ENCODE data around the gene VPS72. TPM values are rescaled to one million over a fixed set of nuclear protein-coding genes. Genes with fewer than 3 reads are reported as not detected.

Gene VPS72
- polyA plus RNA-seq, 1 donor (not counting 4 experiments of a cell fraction or from before 2014, with no cell fraction given): 69.9 TPM

DNA sequence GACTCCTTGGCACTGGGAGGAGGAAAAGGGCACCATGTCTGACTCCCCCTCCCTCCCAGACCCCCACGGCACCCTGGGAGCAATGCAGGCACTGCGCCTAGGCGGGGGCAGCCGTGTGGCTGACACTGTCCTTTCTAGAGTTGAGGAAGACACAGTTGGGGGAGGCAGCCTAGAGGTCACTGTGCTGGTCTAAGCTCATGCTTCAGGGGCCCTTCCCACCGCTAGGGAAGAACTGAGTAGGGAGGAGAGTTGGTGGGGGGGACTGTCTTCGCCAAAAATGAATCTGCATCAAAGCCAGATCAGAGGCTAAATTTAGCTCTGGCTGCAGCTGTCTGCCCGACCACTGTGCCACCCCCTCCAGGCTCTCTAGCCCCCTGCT lies 47.0 kb downstream of the VPS72 start:
- TF ChIP-seq EZH2 (IDR thresholded peaks at IDR 0.05; ENCODE audit: low read length): no peak
- TF ChIP-seq, protein P1, sequence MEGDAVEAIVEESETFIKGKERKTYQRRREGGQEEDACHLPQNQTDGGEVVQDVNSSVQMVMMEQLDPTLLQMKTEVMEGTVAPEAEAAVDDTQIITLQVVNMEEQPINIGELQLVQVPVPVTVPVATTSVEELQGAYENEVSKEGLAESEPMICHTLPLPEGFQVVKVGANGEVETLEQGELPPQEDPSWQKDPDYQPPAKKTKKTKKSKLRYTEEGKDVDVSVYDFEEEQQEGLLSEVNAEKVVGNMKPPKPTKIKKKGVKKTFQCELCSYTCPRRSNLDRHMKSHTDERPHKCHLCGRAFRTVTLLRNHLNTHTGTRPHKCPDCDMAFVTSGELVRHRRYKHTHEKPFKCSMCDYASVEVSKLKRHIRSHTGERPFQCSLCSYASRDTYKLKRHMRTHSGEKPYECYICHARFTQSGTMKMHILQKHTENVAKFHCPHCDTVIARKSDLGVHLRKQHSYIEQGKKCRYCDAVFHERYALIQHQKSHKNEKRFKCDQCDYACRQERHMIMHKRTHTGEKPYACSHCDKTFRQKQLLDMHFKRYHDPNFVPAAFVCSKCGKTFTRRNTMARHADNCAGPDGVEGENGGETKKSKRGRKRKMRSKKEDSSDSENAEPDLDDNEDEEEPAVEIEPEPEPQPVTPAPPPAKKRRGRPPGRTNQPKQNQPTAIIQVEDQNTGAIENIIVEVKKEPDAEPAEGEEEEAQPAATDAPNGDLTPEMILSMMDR (optimal IDR thresholded peaks at IDR 0.05 in 1 of 3, IDR thresholded peaks at IDR 0.05 in 1 of 3, conservative IDR thresholded peaks at IDR 0.05 in 1 of 3; ENCODE audit: extremely low read depth in 1 of 3, insufficient read depth in 2 of 3, low read length in 3 of 3): no peak
- H3K79me2 ChIP-seq (ENCODE audit: control insufficient read depth, insufficient read depth, low read length): no peaks in the 10 kb centered on the region
- no peak overlapping the region for H3K4me2 ChIP-seq (ENCODE audit: control insufficient read depth, extremely low read depth, insufficient read depth, low read depth, low read length)
- no peaks in the 10 kb centered on the region for H3K9me1 ChIP-seq (ENCODE audit: control insufficient read depth, extremely low read depth, insufficient read depth, low read length)
- H4K20me1 ChIP-seq (ENCODE audit: control insufficient read depth, extremely low read depth, insufficient read depth, low read length): no peaks in the 10 kb centered on the region
- DNase-seq (ENCODE audit: low read depth, low spot score) (no peak), FAIRE-seq (no peak)
- H3K4me1 ChIP-seq (ENCODE audit: control insufficient read depth, extremely low read depth, insufficient read depth, low read length): peaks cover 15% of the 10 kb centered on the region
- H3K27me3 ChIP-seq (ENCODE audit: control insufficient read depth, extremely low read depth, insufficient read depth, low read length): peaks cover 15% of the 10 kb centered on the region
- no peak overlapping the region for H3K9ac ChIP-seq (ENCODE audit: control insufficient read depth, extremely low read depth, insufficient read depth, low read length)
- H3K4me3 ChIP-seq (ENCODE audit: control insufficient read depth in 2 of 3, extremely low read depth in 1 of 3, insufficient read depth in 2 of 3, low read depth in 1 of 3, low read length in 3 of 3): no peak overlapping the region
- H3K9me3 ChIP-seq (ENCODE audit: control insufficient read depth, low read depth, low read length): no peaks in the 10 kb centered on the region
- no peak overlapping the region for H2AFZ ChIP-seq (ENCODE audit: control insufficient read depth, low read length)
- no peak overlapping the region for H3K27ac ChIP-seq (ENCODE audit: control insufficient read depth, insufficient read depth, low read length)
- no peaks in the 10 kb centered on the region for H3K36me3 ChIP-seq (ENCODE audit: control insufficient read depth in 2 of 2, extremely low read depth in 1 of 2, insufficient read depth in 2 of 2, low read length in 2 of 2)
- dilution Hi-C loops (cut with MboI; ENCODE audit: extremely low pct_ligation_motif_present, low sequenced_read_pairs): no loop called here

DNA sequence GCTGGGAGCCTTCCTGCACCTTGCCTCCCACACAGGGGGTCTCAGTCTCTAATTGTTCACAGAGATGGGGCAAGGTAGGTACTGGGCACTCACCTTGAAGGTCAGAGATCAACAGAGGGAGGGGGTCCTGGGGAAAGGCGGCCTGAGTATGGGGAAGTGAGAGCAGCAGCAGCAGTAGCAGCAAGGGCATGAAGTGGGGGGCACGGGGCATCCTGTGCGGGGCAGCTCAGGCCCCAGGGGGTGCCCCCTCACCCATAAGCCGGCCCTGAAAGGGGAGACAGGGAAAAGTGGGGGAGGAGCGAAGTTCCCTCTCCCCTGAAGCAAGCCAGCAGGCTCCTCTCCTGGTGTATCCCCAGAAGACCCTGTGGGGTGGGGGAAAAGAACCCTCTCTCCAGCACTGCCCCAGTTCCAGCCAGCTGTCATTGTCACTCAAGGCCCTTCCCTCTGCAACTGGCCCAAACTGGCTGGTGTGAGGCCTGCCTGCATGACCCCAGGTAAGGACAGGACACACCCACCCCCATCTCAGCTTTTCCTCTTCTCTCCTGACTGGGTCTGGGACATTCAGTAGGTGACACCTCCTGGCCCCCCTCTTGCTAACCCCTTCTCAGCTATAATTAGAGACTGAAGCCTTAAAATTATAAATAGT lies 47.5 kb downstream of the VPS72 start:
- FAIRE-seq (no peak), DNase-seq (ENCODE audit: low read depth, low spot score) (no peak)
- Histone ChIP-seq H3K36me3 (ENCODE audit: control insufficient read depth in 2 of 2, extremely low read depth in 1 of 2, insufficient read depth in 2 of 2, low read length in 2 of 2) (no peaks in the 10 kb centered on the region), H3K27me3 (ENCODE audit: control insufficient read depth, extremely low read depth, insufficient read depth, low read length) (peaks cover 15% of the 10 kb centered on the region), H3K9me1 (ENCODE audit: control insufficient read depth, extremely low read depth, insufficient read depth, low read length) (no peaks in the 10 kb centered on the region), H3K4me2 (ENCODE audit: control insufficient read depth, extremely low read depth, insufficient read depth, low read depth, low read length) (no peak overlapping the region), H3K79me2 (ENCODE audit: control insufficient read depth, insufficient read depth, low read length) (no peaks in the 10 kb centered on the region), H3K4me1 (ENCODE audit: control insufficient read depth, extremely low read depth, insufficient read depth, low read length) (peaks cover 14% of the 10 kb centered on the region), H3K9me3 (ENCODE audit: control insufficient read depth, low read depth, low read length) (no peaks in the 10 kb centered on the region), H3K4me3 (ENCODE audit: control insufficient read depth in 2 of 3, extremely low read depth in 1 of 3, insufficient read depth in 2 of 3, low read depth in 1 of 3, low read length in 3 of 3) (no peak overlapping the region), H4K20me1 (ENCODE audit: control insufficient read depth, extremely low read depth, insufficient read depth, low read length) (no peaks in the 10 kb centered on the region), H3K9ac (ENCODE audit: control insufficient read depth, extremely low read depth, insufficient read depth, low read length) (no peak overlapping the region), H2AFZ (ENCODE audit: control insufficient read depth, low read length) (no peak overlapping the region), H3K27ac (ENCODE audit: control insufficient read depth, insufficient read depth, low read length) (no peak overlapping the region)
- TF ChIP-seq, protein P1 (optimal IDR thresholded peaks at IDR 0.05 in 1 of 3, IDR thresholded peaks at IDR 0.05 in 1 of 3, conservative IDR thresholded peaks at IDR 0.05 in 1 of 3; ENCODE audit: extremely low read depth in 1 of 3, insufficient read depth in 2 of 3, low read length in 3 of 3): no peak
- TF ChIP-seq EZH2 (IDR thresholded peaks at IDR 0.05; ENCODE audit: low read length): no peak
- dilution Hi-C loops (cut with MboI; ENCODE audit: extremely low pct_ligation_motif_present, low sequenced_read_pairs): no loop called here

All from keratinocyte (primary cell).